GM12878 (cell line): ENCODE measurements around the gene RNF168. TPM values are rescaled to one million over a fixed set of nuclear protein-coding genes. Genes with fewer than 3 reads are reported as not detected.

Source experiments
- CHD2 ChIP-seq: IDR thresholded peaks from 2 replicates; pipeline ENCODE4 v1.6.1; 2011; ENCODE audit warnings: low read depth, low read length, improper control_type of control experiment, borderline replicate concordance
- CREM ChIP-seq: IDR thresholded peaks from 2 replicates; pipeline ENCODE4 v1.6.1; 2014; ENCODE audit warnings: antibody characterized with exemption, low read depth
- EED ChIP-seq: sonication (generic); IDR thresholded peaks from 2 replicates; pipeline ENCODE4 v1.6.1; 2016; ENCODE audit warnings: antibody characterized with exemption, low read depth
- IKZF2 ChIP-seq, 2 experiments: fragments of 450-650 bp; IDR thresholded peaks; 2 replicates each; pipeline ENCODE4 v1.6.1; 2017; ENCODE audit warnings: mild to moderate bottlenecking in 2 of 2, moderate library complexity in 2 of 2
- JUND ChIP-seq: IDR thresholded peaks from 2 replicates; pipeline ENCODE4 v1.6.1; 2012; ENCODE audit warnings: low read depth, mild to moderate bottlenecking, low read length, improper control_type of control experiment, moderate library complexity
- NFIC ChIP-seq: IDR thresholded peaks from 2 replicates; pipeline ENCODE4 v1.6.1; 2012; ENCODE audit warnings: low read depth, mild to moderate bottlenecking, inconsistent platforms, low read length, moderate library complexity
- NR2C2 ChIP-seq: IDR thresholded peaks from 2 replicates; pipeline ENCODE4 v1.6.1; 2011; ENCODE audit warnings: borderline replicate concordance, low read depth; ENCODE audit not compliant: control insufficient read depth, insufficient read length
- POLR2A ChIP-seq: IDR thresholded peaks from 2 replicates; pipeline ENCODE4 v1.6.1; 2011; ENCODE audit warnings: low read depth, mild to moderate bottlenecking, low read length
- RB1 ChIP-seq: fragments of 450-650 bp; formaldehyde crosslinking; IDR thresholded peaks from 2 replicates; pipeline ENCODE4 v1.6.1; 2017; ENCODE audit warnings: mild to moderate bottlenecking, borderline replicate concordance
- RELA ChIP-seq: fragments of 450-650 bp; IDR thresholded peaks from 2 replicates; pipeline ENCODE4 v1.8.0; 2014; ENCODE audit warnings: borderline replicate concordance; ENCODE audit not compliant: partially characterized antibody
- TBL1XR1 ChIP-seq: IDR thresholded peaks from 2 replicates; pipeline ENCODE4 v1.6.1; 2012; ENCODE audit warnings: low read depth, low read length, improper control_type of control experiment
- TCF12 ChIP-seq: IDR thresholded peaks from 2 replicates; pipeline ENCODE4 v1.6.1; 2011; ENCODE audit warnings: low read depth, mild to moderate bottlenecking, low read length
- ZNF384 ChIP-seq: IDR thresholded peaks from 2 replicates; pipeline ENCODE4 v1.6.1; 2012; ENCODE audit warnings: low read depth, mild to moderate bottlenecking, low read length, improper control_type of control experiment, borderline replicate concordance
- polyA plus RNA-seq, 11 experiments: library from polyadenylated mRNA; depleted of rRNA in 4 of 11; unstranded in 6 of 11; stranded (reverse) in 5 of 11; fragments of >200 nt; fragmentation: Nextera tagmentation in 4 of 11; fragmentation: Illumina TruSeq in 1 of 11; extraction: Ambion mirVana in 4 of 11; extraction: Trizol in 1 of 11; gene quantifications; 1 replicate in 1 of 11; 2 replicates in 10 of 11; pipeline versions ENCODE4 v1.2.1 to v1.2.3, GENCODE V29; 2011 to 2016; ENCODE audit warnings: inconsistent platforms in 2 of 11, missing spikeins in 2 of 11, low read depth in 1 of 11
- total RNA-seq, 4 experiments: library from RNA; depleted of rRNA in 3 of 4; stranded (reverse); fragments of >200 nt in 3 of 4; fragmentation: Illumina TruSeq in 1 of 4; extraction: Trizol in 1 of 4; gene quantifications; 2 replicates each; pipeline versions ENCODE4 v1.2.1 to v1.2.3, GENCODE V29; 2013 to 2021
- TF ChIP-seq, protein P1 (sequence below): IDR thresholded peaks from 2 replicates; pipeline ENCODE4 v1.6.1; 2012; ENCODE audit warnings: low read depth, low read length, improper control_type of control experiment
- TF ChIP-seq, protein P2 (sequence below): fragments of 450-650 bp; IDR thresholded peaks from 2 replicates; pipeline ENCODE4 v1.6.1; 2016; ENCODE audit warnings: mild to moderate bottlenecking
- TF ChIP-seq, protein P3 (sequence below): fragments of 150-350 bp; IDR thresholded peaks from 2 replicates; pipeline ENCODE4 v1.6.1; 2014; ENCODE audit warnings: mild to moderate bottlenecking, low read depth, low read length
- TF ChIP-seq, protein P4 (sequence below): IDR thresholded peaks from 2 replicates; pipeline ENCODE4 v1.6.1; 2012; ENCODE audit warnings: low read depth, low read length, improper control_type of control experiment
- TF ChIP-seq, protein P5 (sequence below): fragments of 450-650 bp; IDR thresholded peaks from 2 replicates; pipeline ENCODE4 v1.6.1; 2017; ENCODE audit warnings: mild to moderate bottlenecking, low read depth, inconsistent platforms; ENCODE audit not compliant: poor library complexity, severe bottlenecking
- TF ChIP-seq, protein P6 (sequence below): fragments of 150-350 bp; IDR thresholded peaks from 2 replicates; pipeline ENCODE4 v1.6.1; 2016; ENCODE audit warnings: low read depth, low read length

RNF168 gene
- total and polyA plus RNA-seq, 10 of the 15 experiments (the other 5 are each of a cell fraction or from before 2014, with no cell fraction given) = 12.7 to 47.5 (median 24.8) TPM

DNA sequence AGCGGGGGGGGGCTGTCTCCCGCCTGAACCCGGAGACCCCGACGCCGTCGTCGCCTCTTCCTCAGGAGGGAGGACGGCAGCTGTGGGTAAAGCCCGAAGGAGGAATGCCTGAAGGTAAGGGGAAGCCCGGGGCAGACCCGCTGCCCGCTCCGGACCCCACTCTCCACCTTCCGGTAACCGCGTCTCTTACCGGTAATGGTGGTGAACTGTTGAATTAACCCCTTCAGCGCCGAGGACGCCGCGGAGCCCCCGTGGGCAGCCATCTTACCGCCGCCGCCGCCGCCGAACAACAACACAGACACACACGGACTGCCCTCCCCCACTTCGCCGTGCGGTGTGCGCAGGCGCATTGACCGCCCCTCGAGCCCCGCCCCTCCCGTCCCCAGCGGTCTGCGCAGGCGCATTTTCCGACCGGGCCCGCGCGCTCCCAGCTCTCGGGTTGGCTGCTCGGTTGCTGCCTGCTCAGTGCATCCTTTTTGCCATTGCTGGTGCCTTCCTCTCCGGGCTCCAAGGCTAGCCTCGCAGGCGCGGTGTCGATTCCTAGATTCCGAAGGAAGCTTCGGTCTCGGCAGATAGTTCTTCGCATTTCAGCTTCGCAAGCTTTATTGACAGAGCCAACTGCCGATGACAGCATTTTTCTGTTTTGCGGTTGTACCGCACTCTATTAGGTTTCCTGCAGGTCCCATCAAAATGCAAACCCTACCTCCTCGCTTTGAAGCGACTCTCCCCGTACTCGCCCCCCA, 71.3 kb downstream of the RNF168 start, which contains the start of gene UBXN7 (continued):
- TF ChIP-seq, protein P1, sequence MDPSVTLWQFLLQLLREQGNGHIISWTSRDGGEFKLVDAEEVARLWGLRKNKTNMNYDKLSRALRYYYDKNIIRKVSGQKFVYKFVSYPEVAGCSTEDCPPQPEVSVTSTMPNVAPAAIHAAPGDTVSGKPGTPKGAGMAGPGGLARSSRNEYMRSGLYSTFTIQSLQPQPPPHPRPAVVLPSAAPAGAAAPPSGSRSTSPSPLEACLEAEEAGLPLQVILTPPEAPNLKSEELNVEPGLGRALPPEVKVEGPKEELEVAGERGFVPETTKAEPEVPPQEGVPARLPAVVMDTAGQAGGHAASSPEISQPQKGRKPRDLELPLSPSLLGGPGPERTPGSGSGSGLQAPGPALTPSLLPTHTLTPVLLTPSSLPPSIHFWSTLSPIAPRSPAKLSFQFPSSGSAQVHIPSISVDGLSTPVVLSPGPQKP = no peak; the same call in 1 of the 2 replicates
- TF ChIP-seq CREM = no peak
- TF ChIP-seq, protein P2, sequence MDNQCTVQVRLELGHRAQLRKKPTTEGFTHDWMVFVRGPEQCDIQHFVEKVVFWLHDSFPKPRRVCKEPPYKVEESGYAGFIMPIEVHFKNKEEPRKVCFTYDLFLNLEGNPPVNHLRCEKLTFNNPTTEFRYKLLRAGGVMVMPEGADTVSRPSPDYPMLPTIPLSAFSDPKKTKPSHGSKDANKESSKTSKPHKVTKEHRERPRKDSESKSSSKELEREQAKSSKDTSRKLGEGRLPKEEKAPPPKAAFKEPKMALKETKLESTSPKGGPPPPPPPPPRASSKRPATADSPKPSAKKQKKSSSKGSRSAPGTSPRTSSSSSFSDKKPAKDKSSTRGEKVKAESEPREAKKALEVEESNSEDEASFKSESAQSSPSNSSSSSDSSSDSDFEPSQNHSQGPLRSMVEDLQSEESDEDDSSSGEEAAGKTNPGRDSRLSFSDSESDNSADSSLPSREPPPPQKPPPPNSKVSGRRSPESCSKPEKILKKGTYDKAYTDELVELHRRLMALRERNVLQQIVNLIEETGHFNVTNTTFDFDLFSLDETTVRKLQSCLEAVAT = 0 out of 2 replicates have a peak, but pooled peaks have one; percentile 64
- TF ChIP-seq, protein P3, sequence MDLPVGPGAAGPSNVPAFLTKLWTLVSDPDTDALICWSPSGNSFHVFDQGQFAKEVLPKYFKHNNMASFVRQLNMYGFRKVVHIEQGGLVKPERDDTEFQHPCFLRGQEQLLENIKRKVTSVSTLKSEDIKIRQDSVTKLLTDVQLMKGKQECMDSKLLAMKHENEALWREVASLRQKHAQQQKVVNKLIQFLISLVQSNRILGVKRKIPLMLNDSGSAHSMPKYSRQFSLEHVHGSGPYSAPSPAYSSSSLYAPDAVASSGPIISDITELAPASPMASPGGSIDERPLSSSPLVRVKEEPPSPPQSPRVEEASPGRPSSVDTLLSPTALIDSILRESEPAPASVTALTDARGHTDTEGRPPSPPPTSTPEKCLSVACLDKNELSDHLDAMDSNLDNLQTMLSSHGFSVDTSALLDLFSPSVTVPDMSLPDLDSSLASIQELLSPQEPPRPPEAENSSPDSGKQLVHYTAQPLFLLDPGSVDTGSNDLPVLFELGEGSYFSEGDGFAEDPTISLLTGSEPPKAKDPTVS = no peak
- TF ChIP-seq, protein P4, sequence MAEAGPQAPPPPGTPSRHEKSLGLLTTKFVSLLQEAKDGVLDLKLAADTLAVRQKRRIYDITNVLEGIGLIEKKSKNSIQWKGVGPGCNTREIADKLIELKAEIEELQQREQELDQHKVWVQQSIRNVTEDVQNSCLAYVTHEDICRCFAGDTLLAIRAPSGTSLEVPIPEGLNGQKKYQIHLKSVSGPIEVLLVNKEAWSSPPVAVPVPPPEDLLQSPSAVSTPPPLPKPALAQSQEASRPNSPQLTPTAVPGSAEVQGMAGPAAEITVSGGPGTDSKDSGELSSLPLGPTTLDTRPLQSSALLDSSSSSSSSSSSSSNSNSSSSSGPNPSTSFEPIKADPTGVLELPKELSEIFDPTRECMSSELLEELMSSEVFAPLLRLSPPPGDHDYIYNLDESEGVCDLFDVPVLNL = no peak
- TF ChIP-seq POLR2A = peak; percentile 92
- TF ChIP-seq IKZF2 (IDR thresholded peaks at IDR 0.05) = peak; percentile 23 to 37; a peak in 1 of 4 replicates
- TF ChIP-seq NFIC = no peak
- TF ChIP-seq TBL1XR1 = peak; percentile 33
- no peak for TF ChIP-seq RELA
- TF ChIP-seq JUND = no peak
- TF ChIP-seq NR2C2 = no peak
- TF ChIP-seq, protein P5, sequence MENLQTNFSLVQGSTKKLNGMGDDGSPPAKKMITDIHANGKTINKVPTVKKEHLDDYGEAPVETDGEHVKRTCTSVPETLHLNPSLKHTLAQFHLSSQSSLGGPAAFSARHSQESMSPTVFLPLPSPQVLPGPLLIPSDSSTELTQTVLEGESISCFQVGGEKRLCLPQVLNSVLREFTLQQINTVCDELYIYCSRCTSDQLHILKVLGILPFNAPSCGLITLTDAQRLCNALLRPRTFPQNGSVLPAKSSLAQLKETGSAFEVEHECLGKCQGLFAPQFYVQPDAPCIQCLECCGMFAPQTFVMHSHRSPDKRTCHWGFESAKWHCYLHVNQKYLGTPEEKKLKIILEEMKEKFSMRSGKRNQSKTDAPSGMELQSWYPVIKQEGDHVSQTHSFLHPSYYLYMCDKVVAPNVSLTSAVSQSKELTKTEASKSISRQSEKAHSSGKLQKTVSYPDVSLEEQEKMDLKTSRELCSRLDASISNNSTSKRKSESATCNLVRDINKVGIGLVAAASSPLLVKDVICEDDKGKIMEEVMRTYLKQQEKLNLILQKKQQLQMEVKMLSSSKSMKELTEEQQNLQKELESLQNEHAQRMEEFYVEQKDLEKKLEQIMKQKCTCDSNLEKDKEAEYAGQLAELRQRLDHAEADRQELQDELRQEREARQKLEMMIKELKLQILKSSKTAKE = no peak
- TF ChIP-seq RB1 = peak; percentile 21; the same call in 1 of the 2 replicates
- TF ChIP-seq CHD2 = peak; percentile 50; the same call in 1 of the 2 replicates
- no peak for TF ChIP-seq ZNF384
- no peak for TF ChIP-seq TCF12
- TF ChIP-seq, protein P6, sequence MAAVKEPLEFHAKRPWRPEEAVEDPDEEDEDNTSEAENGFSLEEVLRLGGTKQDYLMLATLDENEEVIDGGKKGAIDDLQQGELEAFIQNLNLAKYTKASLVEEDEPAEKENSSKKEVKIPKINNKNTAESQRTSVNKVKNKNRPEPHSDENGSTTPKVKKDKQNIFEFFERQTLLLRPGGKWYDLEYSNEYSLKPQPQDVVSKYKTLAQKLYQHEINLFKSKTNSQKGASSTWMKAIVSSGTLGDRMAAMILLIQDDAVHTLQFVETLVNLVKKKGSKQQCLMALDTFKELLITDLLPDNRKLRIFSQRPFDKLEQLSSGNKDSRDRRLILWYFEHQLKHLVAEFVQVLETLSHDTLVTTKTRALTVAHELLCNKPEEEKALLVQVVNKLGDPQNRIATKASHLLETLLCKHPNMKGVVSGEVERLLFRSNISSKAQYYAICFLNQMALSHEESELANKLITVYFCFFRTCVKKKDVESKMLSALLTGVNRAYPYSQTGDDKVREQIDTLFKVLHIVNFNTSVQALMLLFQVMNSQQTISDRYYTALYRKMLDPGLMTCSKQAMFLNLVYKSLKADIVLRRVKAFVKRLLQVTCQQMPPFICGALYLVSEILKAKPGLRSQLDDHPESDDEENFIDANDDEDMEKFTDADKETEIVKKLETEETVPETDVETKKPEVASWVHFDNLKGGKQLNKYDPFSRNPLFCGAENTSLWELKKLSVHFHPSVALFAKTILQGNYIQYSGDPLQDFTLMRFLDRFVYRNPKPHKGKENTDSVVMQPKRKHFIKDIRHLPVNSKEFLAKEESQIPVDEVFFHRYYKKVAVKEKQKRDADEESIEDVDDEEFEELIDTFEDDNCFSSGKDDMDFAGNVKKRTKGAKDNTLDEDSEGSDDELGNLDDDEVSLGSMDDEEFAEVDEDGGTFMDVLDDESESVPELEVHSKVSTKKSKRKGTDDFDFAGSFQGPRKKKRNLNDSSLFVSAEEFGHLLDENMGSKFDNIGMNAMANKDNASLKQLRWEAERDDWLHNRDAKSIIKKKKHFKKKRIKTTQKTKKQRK = no peak
- peak; percentile 41; the same call in 1 of the 2 replicates for TF ChIP-seq EED
